Neural cell (in vitro differentiated cells): ENCODE measurements around the gene CIAPIN1. TPM values are rescaled to one million over a fixed set of nuclear protein-coding genes. Genes with fewer than 3 reads are reported as not detected.

Experiments used
- H2AFZ ChIP-seq: fragments of 200-600, 300-800 bp; sonication (generic), shearing (Covaris generic); 2 replicates; pipeline ENCODE4 v1.6.0; 2014; ENCODE audit warnings: low read depth, mild to moderate bottlenecking, antibody characterized with exemption, low read length, moderate library complexity
- H3F3A ChIP-seq: fragments of 200-600 bp; shearing (Covaris generic); 2 replicates; pipeline ENCODE4 v1.6.1; 2016; ENCODE audit warnings: mild to moderate bottlenecking, moderate library complexity, mixed read lengths, antibody characterized with exemption, low read length; ENCODE audit not compliant: insufficient read depth, poor library complexity, severe bottlenecking
- H3K27ac ChIP-seq: fragments of 200-600, 300-800 bp; sonication (generic), shearing (Covaris generic); 2 replicates; pipeline ENCODE4 v1.5.1; 2014; ENCODE audit warnings: mild to moderate bottlenecking, low read length, moderate library complexity
- H3K27me3 ChIP-seq: fragments of 300-800, 200-600 bp; sonication (generic), shearing (Covaris generic); 2 replicates; pipeline ENCODE4 v1.6.0; 2014; ENCODE audit warnings: mild to moderate bottlenecking, low read depth, low read length, moderate library complexity; ENCODE audit not compliant: insufficient read depth
- H3K36me3 ChIP-seq: fragments of 300-800, 200-600 bp; sonication (generic), shearing (Covaris generic); 2 replicates; pipeline ENCODE4 v1.5.1; 2014; ENCODE audit warnings: mild to moderate bottlenecking, antibody characterized with exemption, low read length, moderate library complexity; ENCODE audit not compliant: insufficient read depth
- H3K4me2 ChIP-seq: fragments of 300-800, 200-600 bp; sonication (generic), shearing (Covaris generic); 2 replicates; pipeline ENCODE4 v1.6.0; 2014; ENCODE audit warnings: mild to moderate bottlenecking, low read length
- H3K4me3 ChIP-seq: fragments of 300-800, 200-600 bp; sonication (generic), shearing (Covaris generic); 2 replicates; pipeline ENCODE4 v1.5.1; 2014; ENCODE audit warnings: mild to moderate bottlenecking, low read length, moderate library complexity
- H3K79me2 ChIP-seq: fragments of 200-600 bp; shearing (Covaris generic); replicated peaks from 2 replicates; pipeline ENCODE4 v1.6.0; 2014; ENCODE audit warnings: mild to moderate bottlenecking, low read length, moderate library complexity; ENCODE audit not compliant: insufficient read depth
- H3K9ac ChIP-seq: fragments of 300-800, 200-600 bp; sonication (generic), shearing (Covaris generic); 2 replicates; pipeline ENCODE4 v1.6.1; 2016; ENCODE audit warnings: mild to moderate bottlenecking, low read length, mixed read lengths
- H3K9me2 ChIP-seq: fragments of 200-600 bp; shearing (Covaris generic); 2 replicates; pipeline ENCODE4 v1.6.1; 2016; ENCODE audit warnings: mild to moderate bottlenecking, low read length, mixed read lengths; ENCODE audit not compliant: insufficient read depth
- H3K9me3 ChIP-seq: fragments of 200-600, 300-800 bp; sonication (generic), shearing (Covaris generic); 2 replicates; pipeline ENCODE4 v1.6.1; 2016; ENCODE audit warnings: mild to moderate bottlenecking, mixed run types, low read length, moderate library complexity, mixed read lengths
- H4K20me1 ChIP-seq: fragments of 200-600 bp; shearing (Covaris generic); 2 replicates; pipeline ENCODE4 v1.6.1; 2016; ENCODE audit warnings: mild to moderate bottlenecking, mixed run types; ENCODE audit not compliant: insufficient read depth
- CTCF ChIP-seq: fragments of 450-650 bp; IDR thresholded peaks from 2 replicates; pipeline ENCODE4 v1.5.1; 2014; ENCODE audit warnings: antibody characterized with exemption, mild to moderate bottlenecking, moderate library complexity; ENCODE audit not compliant: poor library complexity, severe bottlenecking
- EP300 ChIP-seq: fragments of 450-650 bp; conservative IDR thresholded peaks from 2 replicates; pipeline ENCODE4 v1.6.1; 2014; ENCODE audit warnings: antibody characterized with exemption, mild to moderate bottlenecking, moderate library complexity; ENCODE audit not compliant: poor library complexity, severe bottlenecking
- EZH2 ChIP-seq: fragments of 200-600, 300-800 bp; shearing (Covaris generic), sonication (generic); IDR thresholded peaks from 2 replicates; pipeline ENCODE4 v1.6.1; 2014; ENCODE audit warnings: antibody characterized with exemption, low read length, borderline replicate concordance, mild to moderate bottlenecking; ENCODE audit not compliant: insufficient read depth, poor library complexity, severe bottlenecking
- MXI1 ChIP-seq: fragments of 450-650 bp; conservative IDR thresholded peaks from 2 replicates; pipeline ENCODE4 v1.6.1; 2014; ENCODE audit warnings: antibody characterized with exemption, mild to moderate bottlenecking; ENCODE audit not compliant: poor library complexity, severe bottlenecking
- POLR2AphosphoS5 ChIP-seq: IDR thresholded peaks from 2 replicates; pipeline ENCODE4 v1.6.1; 2012
- RAD21 ChIP-seq: fragments of 450-650 bp; conservative IDR thresholded peaks from 2 replicates; pipeline ENCODE4 v1.6.1; 2014; ENCODE audit warnings: antibody characterized with exemption, mild to moderate bottlenecking, moderate library complexity
- REST ChIP-seq: IDR thresholded peaks from 2 replicates; pipeline ENCODE4 v1.6.1; 2012; ENCODE audit warnings: borderline replicate concordance
- SMC3 ChIP-seq: fragments of 450-650 bp; conservative IDR thresholded peaks from 2 replicates; pipeline ENCODE4 v1.6.1; 2014; ENCODE audit warnings: antibody characterized with exemption, mild to moderate bottlenecking, moderate library complexity; ENCODE audit not compliant: poor library complexity
- TAF1 ChIP-seq: IDR thresholded peaks from 2 replicates; pipeline ENCODE4 v1.6.1; 2012; ENCODE audit warnings: low read depth
- polyA plus RNA-seq: library from polyadenylated mRNA; depleted of rRNA; stranded (reverse); fragments of >200 nt; gene quantifications from 2 replicates; pipeline ENCODE4 v1.2.3, GENCODE V29; 2014

CIAPIN1 gene
- polyA plus RNA-seq, 1 donor from 2014 or later = 117 TPM

- Histone ChIP-seq H3K9ac (peak overlapping the region; percentile 58), H3K9me2 (no peaks in the 10 kb centered on the region), H3K36me3 (no peaks in the 10 kb centered on the region), H3F3A (no peaks in the 10 kb centered on the region), H3K4me3 (no peak overlapping the region), H3K79me2 (no peaks in the 10 kb centered on the region), H2AFZ (peak overlapping the region; percentile 71), H3K27me3 (no peaks in the 10 kb centered on the region), H3K9me3 (no peaks in the 10 kb centered on the region), H4K20me1 (no peaks in the 10 kb centered on the region), H3K4me2 (no peak overlapping the region), H3K27ac (no peak overlapping the region)
- TF ChIP-seq EP300 (no peak), MXI1 (no peak), SMC3 (no peak), REST (no peak), TAF1 (no peak), CTCF (no peak), RAD21 (no peak), POLR2AphosphoS5 (no peak), EZH2 (no peak)
These were observed 31.1 kb downstream of the CIAPIN1 start for GRCh38 chr16:57416084-57416483.

- Histone ChIP-seq H3K27me3 (no peaks in the 10 kb centered on the region), H3K4me3 (no peak overlapping the region), H3K9me2 (no peaks in the 10 kb centered on the region), H2AFZ (no peak overlapping the region), H3K9me3 (no peaks in the 10 kb centered on the region), H3F3A (no peaks in the 10 kb centered on the region), H3K4me2 (no peak overlapping the region), H3K9ac (no peak overlapping the region), H4K20me1 (no peaks in the 10 kb centered on the region), H3K36me3 (no peaks in the 10 kb centered on the region), H3K27ac (no peak overlapping the region), H3K79me2 (no peaks in the 10 kb centered on the region)
- TF ChIP-seq SMC3 (no peak), RAD21 (no peak), EP300 (no peak), EZH2 (no peak), REST (no peak), POLR2AphosphoS5 (no peak), MXI1 (no peak), TAF1 (no peak), CTCF (no peak)
These were observed 33.5 kb downstream of the CIAPIN1 start for GRCh38 chr16:57413733-57414132.
